Fibroblast of the aortic adventitia (primary cell): Measurements from ENCODE around the gene MLYCD. TPM values are rescaled to one million over a fixed set of nuclear protein-coding genes. Genes with fewer than 3 reads are reported as not detected.

Experiments used
- DNase-seq: peaks from one replicate; pipeline ENCODE4 v3.0.0-alpha.2; 2010; ENCODE audit warnings: low read depth
- H3K4me3 ChIP-seq: 2 replicates; pipeline ENCODE4 v1.5.1; 2011; ENCODE audit warnings: low read depth, mild to moderate bottlenecking, control low read depth, low read length, moderate library complexity
- total RNA-seq: library from RNA; depleted of rRNA; stranded (reverse); fragments of >200 nt; gene quantifications from 2 replicates; pipeline ENCODE4 v1.2.3, GENCODE V29; 2012; ENCODE audit warnings: low replicate concordance
- TF ChIP-seq, protein P1 (sequence below): IDR thresholded peaks from 2 replicates; pipeline ENCODE4 v1.5.1; 2011; ENCODE audit warnings: mild to moderate bottlenecking, low read length, control low read depth, inconsistent platforms; ENCODE audit not compliant: insufficient read depth

MLYCD gene
- total RNA-seq: 3.3 and 5.6 TPM in 2 replicates

DNA sequence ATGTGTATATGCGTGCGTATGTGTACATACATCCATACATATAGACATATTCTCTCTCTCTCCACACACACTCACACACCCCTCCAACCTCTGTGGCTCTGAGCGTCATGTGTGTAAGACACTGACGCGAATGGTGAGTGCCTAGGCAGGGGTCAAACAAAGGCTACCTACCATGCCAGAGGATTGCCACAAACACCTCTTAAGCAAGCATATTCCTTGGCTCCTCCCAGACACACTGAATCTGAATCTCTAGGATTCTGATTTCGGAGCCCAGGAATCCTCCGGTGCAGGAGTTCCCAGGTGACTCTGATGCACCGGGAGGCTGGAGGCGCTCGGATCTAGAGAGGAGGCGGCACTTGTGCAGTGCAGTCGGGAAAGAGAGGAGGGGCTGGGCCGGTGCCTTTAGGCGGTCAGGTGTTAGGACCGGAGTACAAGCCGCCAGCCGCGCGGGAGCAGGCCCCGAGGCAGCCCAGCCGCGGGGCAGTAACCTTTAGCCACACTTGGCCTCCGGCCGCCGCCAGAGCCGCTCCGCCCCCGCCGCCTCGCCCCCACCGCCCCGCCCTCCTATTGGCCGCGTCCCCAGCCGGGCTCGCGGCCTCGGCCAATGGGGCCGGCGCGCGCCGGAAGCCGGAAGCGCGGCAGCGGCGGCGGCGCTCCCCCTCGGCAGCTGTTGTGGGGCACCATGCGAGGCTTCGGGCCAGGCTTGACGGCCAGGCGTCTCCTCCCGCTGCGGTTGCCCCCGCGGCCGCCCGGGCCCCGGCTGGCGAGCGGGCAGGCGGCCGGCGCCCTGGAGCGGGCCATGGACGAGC, at the start of gene MLYCD:
Gene MLYCD, plus strand, starts transcription at position 653 of the 809 bp plus-strand sequence. Its CDS starts 30 bp downstream, at position 683.
- peak within 1 kb of the TSS; percentile 79 for H3K4me3 ChIP-seq
- peak; percentile 56 for DNase-seq
- TF ChIP-seq, protein P1, sequence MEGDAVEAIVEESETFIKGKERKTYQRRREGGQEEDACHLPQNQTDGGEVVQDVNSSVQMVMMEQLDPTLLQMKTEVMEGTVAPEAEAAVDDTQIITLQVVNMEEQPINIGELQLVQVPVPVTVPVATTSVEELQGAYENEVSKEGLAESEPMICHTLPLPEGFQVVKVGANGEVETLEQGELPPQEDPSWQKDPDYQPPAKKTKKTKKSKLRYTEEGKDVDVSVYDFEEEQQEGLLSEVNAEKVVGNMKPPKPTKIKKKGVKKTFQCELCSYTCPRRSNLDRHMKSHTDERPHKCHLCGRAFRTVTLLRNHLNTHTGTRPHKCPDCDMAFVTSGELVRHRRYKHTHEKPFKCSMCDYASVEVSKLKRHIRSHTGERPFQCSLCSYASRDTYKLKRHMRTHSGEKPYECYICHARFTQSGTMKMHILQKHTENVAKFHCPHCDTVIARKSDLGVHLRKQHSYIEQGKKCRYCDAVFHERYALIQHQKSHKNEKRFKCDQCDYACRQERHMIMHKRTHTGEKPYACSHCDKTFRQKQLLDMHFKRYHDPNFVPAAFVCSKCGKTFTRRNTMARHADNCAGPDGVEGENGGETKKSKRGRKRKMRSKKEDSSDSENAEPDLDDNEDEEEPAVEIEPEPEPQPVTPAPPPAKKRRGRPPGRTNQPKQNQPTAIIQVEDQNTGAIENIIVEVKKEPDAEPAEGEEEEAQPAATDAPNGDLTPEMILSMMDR: no peak

DNA sequence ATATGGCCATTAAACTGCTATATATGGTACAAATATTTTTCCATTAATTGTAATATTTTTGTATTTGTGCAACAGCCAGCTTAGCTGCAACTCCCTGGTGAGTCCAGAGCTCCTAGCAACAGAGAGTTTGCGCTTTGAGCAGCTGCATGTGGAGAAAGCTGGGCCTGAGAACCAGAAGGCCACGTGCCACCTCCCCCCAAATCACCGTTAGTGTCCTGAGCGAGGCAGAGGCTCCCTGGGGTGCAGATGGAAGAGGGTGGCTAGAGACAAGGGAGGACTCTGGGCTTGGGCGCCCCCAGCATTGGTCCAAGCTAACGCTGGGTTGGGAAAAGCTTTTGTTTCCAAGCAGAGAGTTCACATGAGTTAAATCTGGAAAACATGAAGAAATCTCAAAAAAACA, 49.5 kb upstream of the MLYCD start:
- TF ChIP-seq, protein P1: no peak
- DNase-seq: no peak
- no peak overlapping the region for H3K4me3 ChIP-seq

DNA sequence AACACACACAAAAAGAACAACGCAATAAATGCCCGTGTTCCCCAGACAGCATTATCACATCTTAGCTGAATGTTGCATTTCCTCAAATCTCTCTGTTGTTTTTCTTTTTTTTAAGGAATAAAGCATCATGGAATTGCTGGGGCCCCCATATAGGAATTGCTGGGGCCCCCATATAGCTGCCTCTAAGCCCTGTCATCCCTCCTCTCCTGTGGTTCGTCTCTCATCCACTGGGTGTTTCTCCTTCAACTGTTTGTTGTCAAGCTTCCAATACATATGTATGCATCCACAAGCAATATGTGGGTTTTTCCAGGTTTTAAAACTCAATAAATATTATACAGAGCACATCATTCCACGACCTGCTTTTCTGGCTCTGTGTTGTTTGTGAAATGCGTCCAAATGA, 48.0 kb upstream of the MLYCD start:
- no peak overlapping the region for H3K4me3 ChIP-seq
- TF ChIP-seq, protein P1: no peak
- DNase-seq: no peak

DNA sequence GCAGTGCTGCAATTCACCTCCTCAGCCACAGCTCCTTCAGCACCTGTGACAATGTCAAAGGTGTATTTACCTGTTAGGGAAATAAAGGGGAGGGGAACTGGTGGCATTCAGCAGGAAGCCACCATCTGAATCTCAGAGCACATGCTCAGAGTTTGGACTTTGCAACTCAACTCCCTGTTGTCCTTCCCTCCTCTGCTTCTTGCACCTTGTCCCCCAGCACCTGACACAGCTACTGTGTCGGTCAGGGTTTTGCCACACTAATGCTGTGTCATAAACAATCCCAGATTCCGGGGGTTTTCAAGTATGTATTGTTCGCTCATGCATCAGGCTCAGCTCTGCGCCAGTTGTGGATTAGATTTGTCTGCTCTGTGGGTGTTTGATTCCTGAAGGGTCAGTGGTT, 47.4 kb upstream of the MLYCD start:
- no peak overlapping the region for H3K4me3 ChIP-seq
- DNase-seq: no peak
- TF ChIP-seq, protein P1: no peak

DNA sequence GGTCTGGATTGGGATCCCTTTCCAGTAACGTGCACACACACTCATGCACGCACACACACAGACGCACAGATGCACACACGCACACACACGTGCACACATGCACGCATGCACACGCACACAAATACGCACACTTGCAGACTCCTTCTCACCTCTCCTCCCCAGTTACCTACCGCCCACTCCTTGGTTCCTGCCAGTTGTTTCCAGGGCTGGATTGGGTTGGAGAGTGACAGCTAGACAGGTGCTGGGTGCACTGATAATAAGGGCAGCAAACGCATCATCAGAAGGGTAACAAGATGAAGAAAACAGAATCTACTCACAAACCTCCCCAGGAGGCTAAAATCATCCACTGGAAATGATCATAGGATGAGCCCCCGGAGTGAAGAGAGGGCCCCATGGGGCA, 46.1 kb upstream of the MLYCD start:
- no peak overlapping the region for H3K4me3 ChIP-seq
- DNase-seq: no peak
- TF ChIP-seq, protein P1: no peak

DNA sequence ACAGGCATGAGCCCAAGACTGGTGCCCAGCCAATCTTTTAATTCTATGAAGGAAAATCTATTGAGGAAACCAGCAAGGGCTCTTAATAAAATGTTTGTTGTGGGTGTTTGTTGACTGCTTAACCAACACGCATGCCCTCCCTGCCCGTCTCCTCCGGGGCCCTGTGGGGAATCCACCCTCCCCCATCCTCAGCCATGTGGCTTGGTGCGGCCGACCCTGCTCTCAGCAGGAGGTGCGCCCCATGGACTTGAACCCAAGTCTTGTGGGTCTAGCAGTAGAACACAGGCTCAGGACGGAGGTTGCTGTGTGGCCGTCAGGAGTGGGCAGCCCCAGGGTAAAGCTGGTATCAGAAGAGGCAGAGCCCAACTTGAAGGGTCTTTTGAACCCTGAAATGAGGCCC, 45.1 kb upstream of the MLYCD start:
- H3K4me3 ChIP-seq: no peak overlapping the region
- TF ChIP-seq, protein P1: no peak

More for the DNA sequence above, 45.1 kb upstream of the MLYCD start:
- no peak for DNase-seq
